NCI-H1105 treated with DMSO at 0.1 percent for 48 hours (cell line): ENCODE results near the gene CROCC2.

Experiments
- DNase-seq: peaks from one replicate; lab custom pipeline; 2025; lab: John Stamatoyannopoulos, UW

Gene CROCC2

GRCh38 chr2:240905176-240905781 is 857 bp upstream of the CROCC2 start:
- no peak for DNase-seq

GRCh38 chr2:240906911-240907590 is 915 bp downstream of the CROCC2 start:
- DNase-seq = no peak

DNA sequence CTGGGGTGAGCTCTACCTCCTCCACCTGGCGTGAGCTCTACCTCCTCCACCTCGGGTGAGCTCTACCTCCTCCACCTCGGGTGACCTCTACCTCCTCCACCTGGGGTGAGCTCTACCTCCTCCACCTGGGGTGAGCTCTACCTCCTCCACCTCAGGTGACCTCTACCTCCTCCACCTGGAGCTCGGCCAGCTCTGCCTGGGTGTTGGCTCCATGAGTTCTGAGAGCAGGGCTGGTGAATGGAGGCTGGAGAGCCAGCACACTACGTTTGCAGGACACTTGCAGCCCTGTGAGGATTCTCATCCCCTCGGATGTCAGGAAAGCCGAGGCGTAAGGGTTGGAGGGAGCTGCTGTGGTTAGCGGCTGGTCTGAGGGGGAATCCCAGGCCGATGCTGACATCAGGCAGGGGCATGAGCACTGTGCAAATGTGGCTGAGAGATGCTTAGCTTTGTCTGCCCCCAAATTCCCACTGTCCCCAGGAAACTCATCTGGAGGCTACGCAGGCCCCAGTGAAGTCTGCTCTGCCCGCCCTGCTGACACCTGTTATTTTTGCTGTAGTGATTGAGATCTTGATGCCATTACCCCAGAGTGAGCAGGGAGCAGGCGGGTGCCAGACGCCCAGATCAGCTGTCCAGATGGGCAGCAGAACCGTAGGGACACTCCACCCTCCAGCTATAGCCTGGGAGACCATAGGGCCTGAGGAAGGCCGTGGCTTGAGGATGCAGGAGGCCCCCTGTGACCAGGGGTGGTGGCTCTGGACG is 3.3 kb downstream of the CROCC2 start:
- no peak for DNase-seq

GRCh38 chr2:240911641-240912265 is 5.6 kb downstream of the CROCC2 start:
- DNase-seq = no peak

GRCh38 chr2:240912878-240913809 is 7.0 kb downstream of the CROCC2 start:
- no peak for DNase-seq

DNA sequence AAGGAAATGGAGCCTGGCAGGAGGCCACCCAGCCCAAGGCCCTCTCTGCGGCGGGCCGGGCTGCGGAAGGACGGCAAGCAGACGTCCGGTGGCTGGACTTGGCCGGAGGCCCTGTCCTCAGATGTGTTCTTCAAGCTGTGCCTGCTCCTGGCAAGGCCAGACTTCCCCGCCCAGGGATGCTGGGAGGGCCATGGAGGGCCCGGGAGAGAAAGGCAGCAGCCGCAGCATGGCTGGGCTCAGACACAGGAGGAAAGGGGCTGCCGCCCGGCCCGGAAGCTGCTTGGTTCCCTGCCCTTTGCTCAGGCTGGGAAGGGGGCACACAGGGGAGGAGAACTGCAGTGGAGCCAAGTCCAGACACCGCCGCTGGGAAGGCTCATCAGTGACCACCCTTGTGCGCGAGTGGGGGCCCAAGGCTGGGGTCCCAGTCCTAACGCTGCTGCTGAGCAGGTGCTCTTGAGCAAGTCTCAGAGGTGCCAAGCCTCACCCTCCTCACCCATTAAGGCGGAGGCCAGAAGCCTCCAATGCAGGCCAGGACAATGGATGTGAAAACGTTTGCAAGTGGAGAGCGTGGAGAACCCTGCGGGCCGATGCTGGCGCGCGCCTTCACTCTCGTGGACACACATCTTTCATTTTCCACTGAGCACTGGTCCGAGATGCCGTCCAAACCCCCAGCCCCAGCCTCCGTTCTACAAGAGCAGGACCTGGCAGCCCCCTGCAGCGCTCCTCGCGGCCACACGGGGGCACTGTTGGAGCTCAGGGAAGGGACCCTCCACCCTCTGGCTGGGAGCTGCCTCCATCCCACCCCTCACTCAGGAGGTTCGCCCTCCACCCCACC is 7.9 kb downstream of the CROCC2 start:
- peak; percentile 19 for DNase-seq

- no peak for DNase-seq
Observed at GRCh38 chr2:240914645-240915525, 8.7 kb downstream of the CROCC2 start.

GRCh38 chr2:240915526-240916341 is 9.6 kb downstream of the CROCC2 start:
- DNase-seq = no peak

- DNase-seq = no peak
Observed at GRCh38 chr2:240916571-240917008, 10.5 kb downstream of the CROCC2 start.

DNA sequence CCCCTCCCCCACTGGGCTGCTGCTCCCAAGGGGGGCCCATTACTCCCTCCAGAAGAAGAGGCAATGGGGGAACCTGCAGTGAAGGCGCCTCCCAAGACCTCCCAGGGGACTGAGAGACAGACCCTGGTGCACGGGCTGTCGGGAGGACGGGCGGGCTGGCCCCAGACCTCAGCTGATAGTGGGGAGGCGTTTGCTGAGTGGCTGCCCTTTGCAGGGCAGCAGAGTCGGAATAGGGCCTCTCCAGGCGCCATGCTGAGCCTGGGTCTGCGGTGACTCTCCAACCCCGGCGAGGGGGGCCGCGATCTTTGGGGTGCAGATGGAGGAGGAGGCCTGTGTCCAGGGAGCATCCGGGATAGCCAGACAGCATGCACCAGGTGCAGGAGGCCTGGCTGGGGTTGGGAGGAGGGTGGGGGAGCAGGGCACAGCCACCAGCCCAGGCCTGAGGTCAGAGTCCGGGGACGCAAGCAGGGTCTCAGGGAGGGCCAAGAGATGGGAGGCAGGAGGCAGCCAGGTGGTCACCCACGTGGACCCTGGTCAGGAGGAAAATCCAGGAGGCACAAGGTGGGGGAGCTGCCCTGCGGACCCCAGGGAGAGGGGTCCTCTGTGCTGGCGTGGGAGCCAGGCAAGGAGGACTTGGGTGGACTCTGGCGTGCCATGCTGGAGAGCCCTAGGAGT is 11.0 kb downstream of the CROCC2 start:
- DNase-seq = no peak

DNA sequence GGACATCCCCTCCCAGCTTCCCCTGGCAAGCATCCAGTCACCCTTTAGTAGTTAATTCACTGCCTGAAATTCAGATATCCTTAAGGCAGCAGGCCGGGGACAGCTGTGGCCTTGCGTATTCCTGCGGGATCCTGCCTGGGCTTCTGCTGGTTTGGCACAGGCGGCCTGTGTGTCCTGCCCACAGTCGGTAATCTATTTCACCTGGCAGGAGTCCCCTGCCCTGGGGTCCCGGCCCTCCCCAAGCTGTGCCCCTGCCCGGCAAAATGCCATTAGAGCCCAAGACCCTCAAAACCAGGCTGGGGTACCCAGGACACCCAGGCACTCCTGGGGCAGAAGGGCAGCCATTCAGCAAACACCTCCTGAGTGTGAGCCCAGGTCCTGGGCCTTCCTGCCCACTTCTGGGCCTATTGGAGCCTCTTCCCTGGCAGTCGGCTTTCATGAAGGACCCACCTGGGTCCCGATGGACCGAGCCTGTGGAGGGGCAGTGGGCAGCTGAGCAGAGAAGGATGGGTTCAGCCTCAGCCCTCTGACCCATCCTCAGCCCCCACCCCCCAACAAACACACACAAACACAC is 11.6 kb downstream of the CROCC2 start:
- no peak for DNase-seq

DNA sequence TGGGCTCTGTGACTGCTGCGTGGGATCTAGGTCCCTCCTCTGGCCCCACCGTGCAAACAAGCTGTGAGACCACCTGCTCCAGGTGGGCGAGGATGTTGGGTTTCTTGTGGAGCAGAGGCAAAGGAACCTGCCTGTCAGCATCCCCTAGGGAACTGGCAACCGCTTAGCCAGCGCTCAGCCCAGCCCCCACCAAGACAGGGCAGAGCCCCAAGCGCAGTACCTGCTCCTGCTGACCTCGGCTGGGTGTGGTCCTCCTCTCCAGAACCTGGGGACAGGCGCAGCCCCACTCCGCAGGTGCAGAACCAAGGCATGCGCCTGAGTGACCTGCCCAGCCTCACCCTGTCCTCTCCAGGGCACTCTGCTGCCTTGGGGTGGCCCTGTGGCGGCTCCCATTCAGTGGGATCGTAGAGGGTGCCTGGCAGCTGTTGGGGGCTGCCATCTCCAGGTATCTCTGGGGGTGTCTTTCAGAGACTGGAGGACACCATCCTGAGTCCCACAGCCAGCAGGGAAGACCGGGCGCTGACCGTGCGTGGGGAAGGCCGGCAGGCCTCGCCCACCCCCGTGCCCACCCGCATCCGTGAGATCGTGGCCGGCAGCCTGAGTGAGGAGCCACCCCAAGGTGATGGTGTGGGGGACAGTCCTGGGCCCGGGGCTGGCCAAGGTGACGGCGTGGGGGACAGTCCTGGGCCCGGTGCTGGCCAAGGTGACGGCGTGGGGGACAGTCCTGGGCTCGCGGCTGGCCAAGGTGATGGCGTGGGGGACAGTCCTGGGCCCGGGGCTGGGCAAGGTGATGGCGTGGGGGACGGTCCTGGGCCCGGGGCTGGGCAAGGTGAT is 12.3 kb downstream of the CROCC2 start:
- DNase-seq = no peak

DNA sequence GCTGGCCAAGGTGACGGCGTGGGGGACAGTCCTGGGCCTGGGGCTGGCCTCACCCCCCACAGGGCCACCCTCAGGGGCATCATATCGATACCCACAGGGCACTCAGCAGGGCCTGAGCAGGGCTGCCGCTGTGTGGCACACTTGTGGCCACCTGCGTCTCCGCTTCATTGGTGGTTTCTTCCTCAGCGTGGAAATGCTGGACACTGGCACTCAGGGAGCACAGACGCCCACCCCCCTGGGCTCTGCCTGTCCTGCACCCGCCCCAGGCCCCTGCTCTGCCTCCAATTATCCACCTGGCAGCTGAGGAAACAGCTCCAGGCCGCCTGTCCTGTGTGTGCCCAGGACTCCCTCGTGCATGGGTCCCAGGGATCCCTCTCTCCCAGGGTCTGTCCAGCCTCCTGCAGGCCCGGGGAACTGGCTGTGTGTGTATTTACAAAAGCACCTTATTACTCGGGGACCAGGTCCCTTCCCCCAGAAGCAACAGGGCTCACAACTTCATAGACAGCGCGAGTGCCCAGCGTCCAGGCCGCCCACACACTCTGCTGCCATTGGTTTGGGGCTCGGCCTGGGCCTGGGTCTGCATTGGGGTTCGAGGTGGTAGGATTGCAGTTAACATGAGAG is 13.1 kb downstream of the CROCC2 start:
- no peak for DNase-seq

DNA sequence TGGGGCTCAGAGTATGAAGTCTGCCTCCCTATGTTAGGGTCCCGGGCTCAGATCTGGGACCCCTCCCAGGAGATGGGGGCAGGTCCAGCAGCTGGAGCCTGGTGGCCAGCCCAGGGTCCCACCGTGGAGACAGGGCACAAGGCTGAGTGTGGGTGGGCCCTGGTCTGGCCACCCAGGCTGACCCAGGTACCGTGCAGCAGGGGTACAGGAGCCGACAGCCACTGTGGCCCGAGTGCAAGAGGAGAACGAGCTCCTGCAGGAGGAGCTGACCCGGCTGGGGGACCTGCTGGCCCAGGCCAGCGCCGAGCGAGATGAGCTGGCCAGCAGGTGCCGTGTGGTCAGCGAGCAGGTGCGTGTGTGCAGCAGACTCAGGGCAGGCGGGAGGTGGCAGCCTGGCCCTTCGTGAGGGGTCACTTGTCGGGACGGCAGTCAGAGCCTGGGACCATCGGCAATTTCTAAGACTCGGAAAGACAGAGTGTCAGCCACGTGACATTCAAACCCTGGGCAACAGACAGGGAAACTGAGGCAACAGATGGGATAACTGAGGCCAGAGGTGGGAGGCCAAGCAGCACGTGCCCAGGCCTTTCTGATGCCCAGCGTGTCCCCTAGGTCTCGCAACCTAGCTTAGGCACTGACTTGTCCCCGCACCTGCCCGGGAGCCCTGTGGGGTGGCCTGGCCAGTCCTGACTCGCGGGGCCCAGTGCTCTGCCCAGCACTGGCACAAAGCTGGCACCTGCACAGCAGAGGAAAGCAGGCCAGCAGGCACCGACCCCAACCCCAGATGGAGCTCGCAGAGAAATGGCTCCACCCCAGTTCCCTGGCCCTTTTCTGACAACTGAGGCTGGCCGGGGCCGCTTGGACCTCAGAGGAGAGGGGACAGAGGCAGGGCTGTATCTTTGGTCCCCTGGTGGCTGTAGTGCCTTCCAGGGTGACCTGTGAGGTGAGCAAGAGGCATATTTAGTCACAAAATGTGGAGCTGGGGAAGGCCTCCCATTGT is 13.9 kb downstream of the CROCC2 start:
- no peak for DNase-seq

- DNase-seq = no peak
Observed at GRCh38 chr2:240920783-240921231, 14.7 kb downstream of the CROCC2 start.
